Measurements from ENCODE around the gene PTGDR.

Gene PTGDR

GRCh38 chr14:52313903-52314594, 46.6 kb downstream of the PTGDR start, which contains the start of gene PTGER2:
Gene PTGER2 (plus strand): TSS chr14:52314312. CDS start chr14:52314549, 237 bp downstream.
- DNase-seq, result peak; percentile 31

GRCh38 chr14:52314595-52315354, 47.3 kb downstream of the PTGDR start:
- no peak for DNase-seq

- peak; percentile 15 for DNase-seq
Measured at GRCh38 chr14:52315355-52315718, 47.8 kb downstream of the PTGDR start.

GRCh38 chr14:52318062-52318461, 50.6 kb downstream of the PTGDR start:
- peak; percentile 54 for DNase-seq

GRCh38 chr14:52318826-52319645, 51.5 kb downstream of the PTGDR start:
- peak; percentile 35 for DNase-seq

- no peak for DNase-seq
Measured at GRCh38 chr14:52319919-52320318, 52.4 kb downstream of the PTGDR start.

DNA sequence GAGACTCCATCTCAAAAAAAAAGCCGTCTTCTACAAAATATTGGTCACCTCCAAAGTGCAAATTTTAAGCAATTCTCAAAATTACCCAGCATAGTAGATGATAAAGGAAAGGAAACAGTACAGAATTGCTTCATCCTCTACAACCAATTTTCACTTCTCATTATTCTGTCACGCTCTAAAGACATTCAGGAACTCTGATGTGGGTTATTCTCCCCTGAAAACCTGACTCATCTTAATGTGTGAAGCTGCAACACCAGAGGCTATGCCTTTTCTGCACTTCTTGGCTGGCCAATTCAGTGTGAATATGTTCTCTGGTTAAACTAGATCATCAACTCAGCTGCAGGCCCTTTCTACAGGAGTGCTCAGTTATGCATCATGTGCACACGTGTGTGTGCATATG, 57.6 kb downstream of the PTGDR start:
- DNase-seq, result no peak

DNA sequence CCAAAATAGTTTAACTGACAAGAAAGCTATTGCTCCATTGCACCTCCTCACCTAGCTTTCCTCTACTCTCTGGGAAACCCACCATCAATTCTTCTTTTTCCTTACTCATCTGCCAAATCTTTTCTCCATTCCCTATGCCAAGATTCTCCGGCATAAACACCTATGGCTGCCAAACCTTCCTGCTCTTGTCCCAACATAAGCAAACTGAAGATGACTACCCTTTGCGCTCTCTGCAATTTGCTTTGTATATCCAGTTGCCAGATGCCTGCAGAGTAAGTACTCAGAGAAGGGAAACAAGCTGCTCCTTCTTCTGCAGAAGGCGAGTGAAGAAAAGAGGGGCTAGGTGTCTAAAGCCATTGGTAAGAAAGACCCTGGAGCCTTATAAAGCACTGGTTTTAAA, 58.1 kb downstream of the PTGDR start:
- DNase-seq, result no peak

Data from OCI-M1 (cell line).